ENCODE data around the gene C2orf78. TPM values are rescaled to one million over a fixed set of nuclear protein-coding genes. Genes with fewer than 3 reads are reported as not detected.

Gene C2orf78
- total and polyA plus RNA-seq, 7 experiments from 2014 or later = not detected

GRCh38 chr2:73836141-73836943, 52.4 kb downstream of the C2orf78 start:
- Histone ChIP-seq H3K36me3 (ENCODE audit: control insufficient read depth in 2 of 3, insufficient read depth in 3 of 3, low read length in 3 of 3) (peaks cover 0 to 56% (median 0%) of the 10 kb centered on the region in 3 experiments), H3K27me3 (ENCODE audit: control insufficient read depth in 2 of 2, insufficient read depth in 2 of 2, low read length in 2 of 2) (no peaks in the 10 kb centered on the region), H3K4me3 (ENCODE audit: low read length) (no peak overlapping the region), H3K4me1 (ENCODE audit: control insufficient read depth in 2 of 2, insufficient read depth in 2 of 2, low read length in 2 of 2) (no peaks in the 10 kb centered on the region), H3K9me3 (ENCODE audit: control insufficient read depth in 2 of 3, low read length in 3 of 3) (no peaks in the 10 kb centered on the region), H3K27ac (ENCODE audit: low read depth, low read length) (no peak overlapping the region)
- no peak for ATAC-seq
- CTCF ChIA-PET = no interaction called here
- Mint-ChIP-seq H3K9me3 (peaks cover 0 to 1% (median 0%) of the 10 kb centered on the region in 11 donors), H3K4me3 (no peak overlapping the region), H3K27ac (no peak overlapping the region), H3K27me3 (no peaks in the 10 kb centered on the region), H3K36me3 (peaks cover 5 to 38% (median 28%) of the 10 kb centered on the region in 5 donors), H3K4me1 (peaks cover 18 to 51% (median 36%) of the 10 kb centered on the region in 7 donors)
- DNase-seq = no peak
- intact Hi-C loops (cut with micrococcal nuclease) = no loop called here
- POLR2A ChIA-PET = no interaction called here

GRCh38 chr2:73837847-73838585, 54.0 kb downstream of the C2orf78 start:
- Mint-ChIP-seq H3K27me3 (no peaks in the 10 kb centered on the region), H3K9me3 (peaks cover 0 to 1% (median 0%) of the 10 kb centered on the region in 11 donors), H3K27ac (peak overlapping the region in 6 of 9 donors; percentile 1 to 71 (median 22)), H3K4me1 (peaks cover 9 to 51% (median 28%) of the 10 kb centered on the region in 7 donors), H3K36me3 (peaks cover 0 to 29% (median 16%) of the 10 kb centered on the region in 5 donors), H3K4me3 (no peak overlapping the region)
- DNase-seq (no peak), ATAC-seq (no peak)
- intact Hi-C loops (cut with micrococcal nuclease) = no loop called here
- Histone ChIP-seq H3K4me1 (ENCODE audit: control insufficient read depth in 2 of 2, insufficient read depth in 2 of 2, low read length in 2 of 2) (no peaks in the 10 kb centered on the region), H3K27me3 (ENCODE audit: control insufficient read depth in 2 of 2, insufficient read depth in 2 of 2, low read length in 2 of 2) (no peaks in the 10 kb centered on the region), H3K4me3 (ENCODE audit: low read length) (no peak overlapping the region), H3K36me3 (ENCODE audit: control insufficient read depth in 2 of 3, insufficient read depth in 3 of 3, low read length in 3 of 3) (peaks cover 0 to 52% (median 0%) of the 10 kb centered on the region in 3 experiments), H3K27ac (ENCODE audit: low read depth, low read length) (no peak overlapping the region), H3K9me3 (ENCODE audit: control insufficient read depth in 2 of 3, low read length in 3 of 3) (no peaks in the 10 kb centered on the region)
- CTCF ChIA-PET = interaction anchor here (2.3 kb wide), 1 partner anchor 14 kb away, joined by 11 read pairs; no protein-coding TSS in a partner anchor
- POLR2A ChIA-PET = interaction anchor here (1.0 kb wide), 1 partner anchor 13 kb away, joined by 4 read pairs; no protein-coding TSS in a partner anchor

GRCh38 chr2:73838889-73839534, 55.0 kb downstream of the C2orf78 start:
- Histone ChIP-seq H3K36me3 (ENCODE audit: control insufficient read depth in 2 of 3, insufficient read depth in 3 of 3, low read length in 3 of 3) (peaks cover 0 to 46% (median 0%) of the 10 kb centered on the region in 3 experiments), H3K27ac (ENCODE audit: low read depth, low read length) (no peak overlapping the region), H3K9me3 (ENCODE audit: control insufficient read depth in 2 of 3, low read length in 3 of 3) (no peaks in the 10 kb centered on the region), H3K4me3 (ENCODE audit: low read length) (no peak overlapping the region), H3K27me3 (ENCODE audit: control insufficient read depth in 2 of 2, insufficient read depth in 2 of 2, low read length in 2 of 2) (no peaks in the 10 kb centered on the region), H3K4me1 (ENCODE audit: control insufficient read depth in 2 of 2, insufficient read depth in 2 of 2, low read length in 2 of 2) (no peaks in the 10 kb centered on the region)
- Mint-ChIP-seq H3K27me3 (no peaks in the 10 kb centered on the region), H3K27ac (peak overlapping the region in 2 of 9 donors; percentile 30 to 46), H3K4me3 (no peak overlapping the region), H3K9me3 (peaks cover 0 to 1% (median 0%) of the 10 kb centered on the region in 11 donors), H3K36me3 (peaks cover 0 to 24% (median 11%) of the 10 kb centered on the region in 5 donors), H3K4me1 (peaks cover 12 to 53% (median 28%) of the 10 kb centered on the region in 7 donors)
- ATAC-seq (no peak), DNase-seq (no peak)
- intact Hi-C loops (cut with micrococcal nuclease) = no loop called here
- ChIA-PET POLR2A (interaction anchor here (0.5 to 0.6 kb wide), 2 partner anchors 60 to 265 kb away, joined by 3 read pairs; no protein-coding TSS in a partner anchor), CTCF (interaction anchor here (1.4 to 2.3 kb wide), 2 partner anchors 11 to 15 kb away, joined by 7 to 11 read pairs; partner anchors contain the start of gene STAMBP)

- Histone ChIP-seq H3K27me3 (ENCODE audit: control insufficient read depth in 2 of 2, insufficient read depth in 2 of 2, low read length in 2 of 2) (no peaks in the 10 kb centered on the region), H3K27ac (ENCODE audit: low read depth, low read length) (no peak overlapping the region), H3K9me3 (ENCODE audit: control insufficient read depth in 2 of 3, low read length in 3 of 3) (no peaks in the 10 kb centered on the region), H3K36me3 (ENCODE audit: control insufficient read depth in 2 of 3, insufficient read depth in 3 of 3, low read length in 3 of 3) (peaks cover 0 to 47% (median 0%) of the 10 kb centered on the region in 3 experiments), H3K4me3 (ENCODE audit: low read length) (no peak overlapping the region), H3K4me1 (ENCODE audit: control insufficient read depth in 2 of 2, insufficient read depth in 2 of 2, low read length in 2 of 2) (no peaks in the 10 kb centered on the region)
- ChIA-PET CTCF (interaction anchor here (1.4 to 2.3 kb wide), 2 partner anchors 12 to 16 kb away, joined by 7 to 11 read pairs; partner anchors contain the start of gene STAMBP), POLR2A (interaction anchor here (0.5 to 0.6 kb wide), 3 partner anchors 34 to 264 kb away, joined by 3 read pairs; no protein-coding TSS in a partner anchor)
- Mint-ChIP-seq H3K4me3 (no peak overlapping the region), H3K27me3 (no peaks in the 10 kb centered on the region), H3K9me3 (peaks cover 0 to 1% (median 0%) of the 10 kb centered on the region in 11 donors), H3K4me1 (peaks cover 15 to 50% (median 28%) of the 10 kb centered on the region in 7 donors), H3K36me3 (peaks cover 6 to 27% (median 8%) of the 10 kb centered on the region in 5 donors), H3K27ac (no peak overlapping the region)
- DNase-seq (no peak), ATAC-seq (no peak)
- intact Hi-C loops (cut with micrococcal nuclease) = no loop called here
Observed at GRCh38 chr2:73839653-73840411, 55.8 kb downstream of the C2orf78 start.

DNA sequence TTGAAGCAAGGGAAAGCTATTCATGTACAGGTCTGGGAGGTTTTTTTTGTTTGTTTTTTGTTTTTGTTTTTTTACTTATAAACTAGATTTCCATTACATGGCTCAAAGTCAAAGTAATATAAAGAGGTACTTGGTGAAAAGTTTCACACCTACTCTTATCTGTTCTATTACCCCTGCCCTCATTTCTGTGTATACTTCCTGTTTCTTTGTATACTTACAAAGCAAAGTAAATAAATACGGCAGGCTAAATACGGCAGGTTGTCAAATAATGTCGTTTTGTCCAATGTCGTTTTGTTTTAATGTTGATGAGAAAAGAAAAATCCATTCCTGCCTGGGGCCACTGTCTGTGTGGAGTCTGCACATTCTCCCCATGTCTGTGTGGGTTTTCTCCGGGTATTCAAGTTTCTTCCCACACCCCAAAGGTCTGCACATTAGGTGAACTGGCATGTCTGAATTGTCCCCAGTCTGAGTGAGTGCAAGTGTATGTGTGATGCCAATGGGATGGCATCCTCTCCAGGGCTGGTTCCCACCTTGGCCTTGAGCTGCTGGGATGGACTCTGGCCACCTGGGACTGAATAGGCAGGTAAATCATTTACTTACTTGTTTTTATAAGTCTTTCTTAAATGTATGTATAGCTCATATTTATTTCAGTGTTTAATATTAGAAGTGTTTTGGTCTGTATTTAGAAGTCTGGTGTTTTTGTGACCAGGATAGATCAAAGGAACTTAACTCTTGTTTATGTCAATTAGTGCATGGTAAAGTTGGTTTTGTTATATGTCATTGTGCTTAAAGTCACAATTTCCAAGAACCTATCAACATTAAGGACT, 58.1 kb downstream of the C2orf78 start:
- H3K27ac Mint-ChIP-seq = peak overlapping the region in 3 of 9 donors; percentile 16 to 44 (median 27)
- POLR2A ChIA-PET = no interaction called here
- H3K4me1 Mint-ChIP-seq = peaks cover 13 to 44% (median 22%) of the 10 kb centered on the region in 7 donors
- intact Hi-C loops (cut with micrococcal nuclease) = no loop called here
- H3K27ac ChIP-seq (ENCODE audit: low read depth, low read length) = no peak overlapping the region
- H3K27me3 Mint-ChIP-seq = no peaks in the 10 kb centered on the region
- H3K9me3 ChIP-seq (ENCODE audit: control insufficient read depth in 2 of 3, low read length in 3 of 3) = no peaks in the 10 kb centered on the region
- CTCF ChIA-PET = interaction anchor here (0.5 to 1.3 kb wide), 3 partner anchors 15 to 156 kb away, joined by 3 to 4 read pairs (median 3); no protein-coding TSS in a partner anchor
- peaks cover 3 to 50% (median 9%) of the 10 kb centered on the region in 3 experiments for H3K36me3 ChIP-seq (ENCODE audit: control insufficient read depth in 2 of 3, insufficient read depth in 3 of 3, low read length in 3 of 3)
- H3K4me1 ChIP-seq (ENCODE audit: control insufficient read depth in 2 of 2, insufficient read depth in 2 of 2, low read length in 2 of 2) = no peaks in the 10 kb centered on the region
- H3K4me3 ChIP-seq (ENCODE audit: low read length) = no peak overlapping the region
- H3K9me3 Mint-ChIP-seq = peaks cover 0 to 1% (median 0%) of the 10 kb centered on the region in 11 donors
- no peak for DNase-seq
- H3K36me3 Mint-ChIP-seq = peaks cover 7 to 36% (median 14%) of the 10 kb centered on the region in 5 donors
- H3K4me3 Mint-ChIP-seq = no peak overlapping the region
- H3K27me3 ChIP-seq (ENCODE audit: control insufficient read depth in 2 of 2, insufficient read depth in 2 of 2, low read length in 2 of 2) = no peaks in the 10 kb centered on the region
- no peak for ATAC-seq
